Colonic mucosa (tissue), 4 donors: Measurements from ENCODE around the gene SPDEF. TPM values are rescaled to one million over a fixed set of nuclear protein-coding genes. Genes with fewer than 3 reads are reported as not detected.

Source experiments
- DNase-seq: peaks from one replicate; pipeline ENCODE4 v3.0.0-alpha.2; 2020
- H3K27ac ChIP-seq: fragments of 200-600 bp; one replicate; pipeline ENCODE4 v1.8.0; 2021
- H3K27me3 ChIP-seq: fragments of 200-600 bp; one replicate; pipeline ENCODE4 v1.8.0; 2021
- H3K36me3 ChIP-seq: fragments of 200-600 bp; one replicate; pipeline ENCODE4 v1.8.0; 2021
- H3K4me1 ChIP-seq: fragments of 200-600 bp; one replicate; pipeline ENCODE4 v1.8.0; 2021; ENCODE audit warnings: mild to moderate bottlenecking
- H3K4me3 ChIP-seq: fragments of 200-600 bp; one replicate; pipeline ENCODE4 v1.8.0; 2021
- H3K9ac ChIP-seq, 2 donors: one replicate each; pipeline ENCODE4 v1.7.0; 2013; ENCODE audit warnings: control low read depth in 2 of 2, low read depth in 2 of 2, low read length in 2 of 2
- H3K9me3 ChIP-seq: fragments of 200-600 bp; one replicate; pipeline ENCODE4 v1.8.0; 2021
- CTCF ChIP-seq: fragments of 200-600 bp; IDR thresholded peaks from one replicate; pipeline ENCODE4 v1.8.0; 2022; ENCODE audit warnings: antibody characterized with exemption, mild to moderate bottlenecking
- intact Hi-C: fragments of 100-400 bp; cut with DNase I; formaldehyde crosslinking; loops from one replicate; pipeline ENCODE4 v1.14.1; 2022
- total RNA-seq, 2 donors: library from RNA; stranded (reverse); fragmentation: NEBNext Ultra II Directional in 1 of 2; extraction: Animal tissue kit (Norgen Biotek cat#: 25700) in 1 of 2; gene quantifications; one replicate each; pipeline ENCODE4 v1.2.1, GENCODE V29; 2021
- donor health status: healthy.
- donor health status: DM: no; HTN: no; CAD: no.
- donor health status: DM: no; HTN: no; CAD: no.

The SPDEF gene
- total RNA-seq, 2 donors from 2014 or later, result 71.0 to 102 TPM

- Histone ChIP-seq H3K27ac (no peak overlapping the region), H3K4me3 (no peak overlapping the region), H3K4me1 (no peaks in the 10 kb centered on the region), H3K27me3 (no peaks in the 10 kb centered on the region), H3K9ac (no peak overlapping the region), H3K36me3 (no peaks in the 10 kb centered on the region), H3K9me3 (no peaks in the 10 kb centered on the region)
- no peak for TF ChIP-seq CTCF
- DNase-seq, result no peak
- intact Hi-C loops, result no loop called here
These were observed 1.1 kb upstream of the SPDEF start for GRCh38 chr6:34557228-34557627.

GRCh38 chr6:34556493-34556892 is 364 bp upstream of the SPDEF start:
- TF ChIP-seq CTCF, result no peak

GRCh38 chr6:34555328-34555727 is 801 bp downstream of the SPDEF start:
- intact Hi-C loops, result no loop called here
- no peak for DNase-seq
- H3K4me3 ChIP-seq, result peak overlapping the region; percentile 37
- no peaks in the 10 kb centered on the region for H3K9me3 ChIP-seq
- no peaks in the 10 kb centered on the region for H3K36me3 ChIP-seq
- no peaks in the 10 kb centered on the region for H3K4me1 ChIP-seq
- peak overlapping the region; percentile 53 to 76 for H3K9ac ChIP-seq
- no peak for TF ChIP-seq CTCF
- peak overlapping the region; percentile 49 for H3K27ac ChIP-seq
- no peaks in the 10 kb centered on the region for H3K27me3 ChIP-seq

More at GRCh38 chr6:34556493-34556892, 364 bp upstream of the SPDEF start:
- no peak for DNase-seq
- Histone ChIP-seq H3K9me3 (no peaks in the 10 kb centered on the region), H3K36me3 (no peaks in the 10 kb centered on the region), H3K27ac (no peak overlapping the region), H3K9ac (peak overlapping the region in 1 of 2 donors; percentile 31), H3K4me3 (no peak overlapping the region), H3K27me3 (no peaks in the 10 kb centered on the region), H3K4me1 (no peaks in the 10 kb centered on the region)
- intact Hi-C loops, result no loop called here

- Histone ChIP-seq H3K4me1 (no peaks in the 10 kb centered on the region), H3K9ac (peak overlapping the region; percentile 53 to 76), H3K27ac (peak overlapping the region; percentile 49), H3K27me3 (no peaks in the 10 kb centered on the region), H3K4me3 (peak overlapping the region; percentile 37), H3K9me3 (no peaks in the 10 kb centered on the region), H3K36me3 (no peaks in the 10 kb centered on the region)
- DNase-seq, result no peak
- intact Hi-C loops, result no loop called here
- no peak for TF ChIP-seq CTCF
These were observed 1.2 kb downstream of the SPDEF start for GRCh38 chr6:34555007-34555322.

GRCh38 chr6:34554291-34555006 is 1.7 kb downstream of the SPDEF start:
- H3K9ac ChIP-seq, result peak overlapping the region; percentile 53 to 76
- no peaks in the 10 kb centered on the region for H3K27me3 ChIP-seq
- no peak for TF ChIP-seq CTCF
- intact Hi-C loops, result no loop called here
- H3K27ac ChIP-seq, result no peak overlapping the region
- H3K9me3 ChIP-seq, result no peaks in the 10 kb centered on the region
- no peak for DNase-seq
- peak overlapping the region; percentile 37 for H3K4me3 ChIP-seq
- H3K4me1 ChIP-seq, result no peaks in the 10 kb centered on the region
- H3K36me3 ChIP-seq, result no peaks in the 10 kb centered on the region
